Jurkat, Clone E6-1 (cell line): ENCODE results near the gene ASGR1.
A peak's percentile ranks its signal among the peaks of the same experiment; 100 is the strongest.
"Not testable (repeated sequence)": the region's sequence is repeated elsewhere in the genome, so short reads cannot be mapped to it uniquely, and the experiment has no call there.

Experiments used
- DNase-seq: peaks from one replicate; pipeline ENCODE4 v3.0.0-alpha.2; 2011; ENCODE audit warnings: low read depth, low spot score
- H3K4me3 ChIP-seq: 2 replicates; pipeline ENCODE4 v1.5.1; 2011; ENCODE audit warnings: mild to moderate bottlenecking, low read length, control low read depth, moderate library complexity

ASGR1 gene

DNA sequence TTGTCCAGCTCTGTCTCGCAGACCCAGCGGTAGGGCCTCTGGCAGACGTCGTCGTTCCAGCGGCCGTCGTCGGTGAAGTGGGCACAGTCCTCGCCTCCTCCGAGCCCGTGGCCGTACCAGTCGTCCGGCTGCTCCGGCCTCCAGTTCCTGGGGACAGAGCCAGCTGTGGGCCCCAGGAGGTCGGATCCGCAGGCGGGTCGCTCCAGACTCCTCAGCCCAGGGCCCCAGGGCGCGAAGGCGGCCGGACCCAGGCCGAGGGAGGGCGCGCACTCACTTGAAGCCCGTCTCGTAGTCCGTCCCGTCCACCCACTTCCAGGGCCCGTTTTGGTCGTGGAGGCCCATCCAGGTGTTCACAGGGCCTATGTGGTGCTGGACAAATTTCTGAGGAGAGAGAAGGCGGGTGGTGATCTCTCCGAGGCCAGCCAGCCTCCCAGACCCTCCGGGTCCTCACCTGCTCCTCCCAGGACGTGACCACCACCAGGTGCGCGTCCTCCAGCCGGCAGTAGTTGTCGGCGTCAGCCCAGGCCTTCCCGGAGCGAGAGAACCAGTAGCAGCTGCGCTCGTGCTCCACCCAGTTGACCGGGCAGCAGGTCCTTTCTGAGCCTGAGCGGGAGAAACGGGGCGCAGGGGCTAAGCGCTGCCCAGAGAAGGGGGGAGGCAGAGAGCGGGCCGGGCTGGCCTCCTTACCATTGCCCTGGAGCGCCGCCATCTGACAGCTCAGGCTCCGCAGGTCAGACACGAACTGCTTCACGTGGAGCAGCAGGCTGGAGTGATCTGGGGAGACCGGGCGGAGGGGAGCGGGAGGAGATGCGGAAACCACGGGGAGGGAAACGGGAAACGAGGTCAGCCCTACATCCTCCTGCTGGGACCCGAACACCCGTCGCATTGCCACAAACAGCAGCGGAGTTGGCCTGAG lies 5.2 kb downstream of the ASGR1 start:
- DNase-seq, result no peak
- no peak overlapping the region for H3K4me3 ChIP-seq

DNA sequence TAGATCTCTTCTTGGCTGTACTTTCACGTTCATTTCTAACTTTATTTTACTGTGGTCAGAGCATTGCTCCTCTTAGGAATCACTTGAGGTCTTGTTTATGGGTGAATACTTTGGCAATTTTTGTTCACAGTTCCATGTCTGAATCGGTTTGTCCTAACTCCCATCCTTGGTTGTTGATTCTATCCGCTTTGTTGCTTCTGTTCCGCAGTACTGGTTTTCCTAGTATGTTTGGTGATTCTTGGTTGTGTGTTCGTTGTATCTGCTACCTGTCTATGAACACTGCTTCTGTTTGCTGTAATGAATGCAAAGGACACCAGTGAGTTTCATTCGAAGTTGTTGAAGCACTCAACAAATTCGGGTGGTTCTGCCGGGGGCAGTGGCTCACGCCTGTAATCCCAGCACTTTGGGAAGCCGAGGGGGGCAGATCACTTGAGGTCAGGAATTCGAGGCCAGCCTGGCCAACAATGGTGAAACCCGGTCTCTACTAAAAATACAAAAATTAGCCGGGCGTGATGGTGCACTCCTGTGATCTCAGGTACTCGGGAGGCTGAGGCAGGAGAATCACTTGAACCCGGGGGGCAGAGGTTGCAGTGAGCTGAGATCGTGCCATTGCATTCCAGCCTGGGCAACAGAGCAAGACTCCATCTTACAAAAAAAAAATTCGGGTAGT lies 6.5 kb downstream of the ASGR1 start:
- DNase-seq, H3K4me3 ChIP-seq: not testable (repeated sequence)

DNA sequence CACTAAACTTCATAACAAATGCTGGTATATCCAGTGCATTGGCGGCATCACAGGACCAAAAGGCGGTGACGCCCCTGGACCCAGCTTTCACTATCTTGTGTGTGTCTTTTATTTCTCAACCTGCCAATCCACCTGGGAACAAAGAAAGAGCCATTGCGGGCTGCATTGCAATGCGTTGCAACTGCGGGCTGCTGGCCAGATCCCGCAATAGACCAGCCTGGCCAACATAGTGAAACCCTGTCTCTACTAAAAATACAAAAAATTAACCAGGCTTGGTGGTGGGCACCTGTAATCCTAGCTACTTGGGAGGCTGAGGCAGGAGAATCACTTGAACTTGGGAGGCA lies 9.6 kb downstream of the ASGR1 start:
- not testable (repeated sequence) for H3K4me3 ChIP-seq, DNase-seq

DNA sequence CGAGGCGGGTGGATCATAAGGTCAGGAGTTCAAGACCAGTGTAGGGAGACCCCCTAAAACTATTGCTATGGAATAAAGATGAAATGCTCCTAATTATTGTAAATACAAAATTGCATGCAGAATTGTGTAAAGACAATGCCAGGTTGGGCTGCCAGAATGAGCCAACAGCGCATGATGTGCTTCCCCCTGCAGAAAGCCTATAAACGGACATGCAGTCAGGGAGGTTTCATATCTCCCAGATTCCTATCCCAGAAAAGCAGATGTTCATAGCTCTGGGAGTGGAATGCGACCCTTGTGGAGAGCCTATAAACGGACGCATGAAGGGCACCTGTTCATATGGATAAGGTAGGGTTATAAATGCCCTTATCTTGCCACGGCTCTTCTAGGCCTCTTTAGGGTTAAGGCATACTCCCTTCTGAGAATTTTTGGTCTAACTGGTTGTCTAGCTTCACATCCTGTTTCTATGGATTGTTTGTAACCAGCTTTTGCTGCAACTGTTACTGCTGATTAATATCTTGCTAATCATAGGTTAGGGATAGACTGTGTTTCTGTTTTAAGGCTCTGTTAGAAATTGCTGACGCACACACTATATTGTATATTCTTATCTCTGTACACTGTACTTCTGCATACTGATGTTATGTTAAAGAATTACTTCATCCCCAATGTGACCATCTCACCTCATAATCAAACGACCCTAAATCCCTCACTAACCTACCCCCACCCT lies 10.2 kb downstream of the ASGR1 start:
- not testable (repeated sequence) for DNase-seq, H3K4me3 ChIP-seq

DNA sequence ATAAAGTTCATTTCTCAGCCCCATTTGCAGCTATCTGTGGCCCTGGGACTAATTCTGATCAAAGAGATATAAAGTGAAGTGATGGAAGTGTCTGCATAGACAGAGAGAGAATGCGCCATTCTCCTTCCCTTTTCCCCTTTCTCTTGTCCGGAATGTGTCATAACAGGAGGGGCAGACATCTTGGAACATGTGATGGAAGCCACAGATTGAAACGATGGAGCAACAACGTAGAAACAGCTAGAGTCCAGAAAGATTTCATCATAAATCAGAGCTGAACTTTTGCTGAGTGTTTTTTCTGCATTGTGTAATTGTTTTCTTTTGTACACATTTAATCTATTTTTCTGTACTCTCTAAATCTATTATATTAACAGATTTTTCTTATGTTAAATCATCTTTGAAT lies 11.3 kb downstream of the ASGR1 start:
- no peak overlapping the region for H3K4me3 ChIP-seq
- DNase-seq, result no peak

DNA sequence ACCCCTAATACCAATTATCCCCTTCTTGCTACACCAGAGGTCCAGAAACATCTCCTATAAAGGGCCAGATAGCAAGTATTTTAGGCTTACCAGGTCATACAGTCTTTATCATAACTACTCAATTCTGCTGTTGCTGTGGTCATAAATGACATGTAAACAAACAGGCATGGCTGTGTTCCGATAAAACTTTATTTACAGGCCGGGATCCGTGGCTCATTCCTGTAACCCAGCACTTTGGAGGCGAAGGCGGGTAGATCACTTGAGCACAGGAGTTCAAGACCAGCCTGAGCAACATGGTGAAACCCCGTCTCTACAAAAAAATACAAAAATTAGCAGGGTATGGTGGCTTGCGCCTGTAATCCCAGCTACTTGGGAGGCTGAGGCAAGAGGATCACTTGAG lies 12.3 kb downstream of the ASGR1 start:
- no peak overlapping the region for H3K4me3 ChIP-seq
- no peak for DNase-seq

DNA sequence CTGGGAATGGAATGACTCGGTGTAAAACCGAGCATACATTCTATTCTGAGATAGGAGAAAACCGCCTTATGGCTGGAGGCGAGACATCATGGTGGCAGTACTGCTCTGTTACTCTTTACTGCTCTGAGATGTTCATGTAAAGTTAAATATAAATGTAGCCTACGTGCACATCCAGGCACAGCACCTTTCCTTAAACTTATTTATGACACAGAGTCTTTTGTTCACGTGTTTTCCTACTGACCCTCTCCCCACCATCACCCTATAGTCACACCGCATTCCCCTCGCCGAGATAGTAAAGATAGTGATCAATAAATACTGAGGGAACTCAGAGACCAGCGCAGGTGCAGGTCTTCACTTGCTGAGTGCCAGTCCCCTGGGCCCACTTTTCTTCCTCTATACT lies 19.6 kb downstream of the ASGR1 start:
- not testable (repeated sequence) for DNase-seq, H3K4me3 ChIP-seq

DNA sequence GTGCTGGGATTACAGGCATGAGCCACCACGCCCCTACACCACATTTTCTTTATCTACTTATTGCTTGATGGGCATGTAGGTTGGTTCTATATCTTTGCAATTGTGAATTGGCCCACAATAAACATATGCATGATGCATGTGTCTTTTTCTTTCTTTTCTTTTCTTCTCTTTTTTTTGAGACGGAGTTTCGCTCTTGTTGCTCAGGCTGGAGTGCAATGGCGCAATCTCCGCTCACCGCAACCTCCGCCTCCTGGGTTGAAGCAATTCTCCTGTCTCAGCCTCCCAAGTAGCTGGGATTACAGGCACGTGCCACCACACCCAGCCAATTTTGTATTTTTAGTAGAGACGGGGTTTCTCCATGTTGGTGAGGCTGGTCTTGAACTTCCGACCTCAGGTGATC lies 20.7 kb downstream of the ASGR1 start:
- DNase-seq, H3K4me3 ChIP-seq: not testable (repeated sequence)

DNA sequence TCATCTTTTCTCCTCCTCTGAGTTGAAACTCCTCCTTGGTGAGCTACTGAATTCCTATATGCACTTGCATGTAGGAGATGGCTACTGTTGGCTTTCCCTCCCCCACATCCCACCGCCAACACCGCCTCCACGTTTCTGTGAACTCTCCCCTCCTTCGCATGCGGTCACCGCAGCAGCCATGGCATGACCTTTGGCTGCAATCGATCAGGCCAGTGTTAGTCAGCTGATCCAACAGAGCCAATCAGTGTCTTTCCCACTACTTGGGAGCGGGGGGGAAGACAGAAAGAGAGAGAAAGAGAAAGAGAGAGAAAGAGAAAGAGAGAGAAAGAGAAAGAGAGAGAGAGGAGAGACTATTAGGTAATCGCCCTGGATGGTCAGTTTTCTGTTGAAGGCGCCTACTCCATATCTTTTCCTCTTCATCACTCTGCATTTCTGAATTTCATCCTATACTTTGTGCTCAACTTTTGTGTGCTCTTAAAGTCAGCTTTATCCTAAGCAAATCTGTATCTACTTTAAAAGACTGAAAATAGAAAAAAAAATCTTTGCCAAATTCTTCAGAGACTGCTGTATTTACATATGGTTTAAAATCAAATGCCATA lies 22.7 kb downstream of the ASGR1 start:
- DNase-seq, result no peak
- H3K4me3 ChIP-seq, result no peak overlapping the region

DNA sequence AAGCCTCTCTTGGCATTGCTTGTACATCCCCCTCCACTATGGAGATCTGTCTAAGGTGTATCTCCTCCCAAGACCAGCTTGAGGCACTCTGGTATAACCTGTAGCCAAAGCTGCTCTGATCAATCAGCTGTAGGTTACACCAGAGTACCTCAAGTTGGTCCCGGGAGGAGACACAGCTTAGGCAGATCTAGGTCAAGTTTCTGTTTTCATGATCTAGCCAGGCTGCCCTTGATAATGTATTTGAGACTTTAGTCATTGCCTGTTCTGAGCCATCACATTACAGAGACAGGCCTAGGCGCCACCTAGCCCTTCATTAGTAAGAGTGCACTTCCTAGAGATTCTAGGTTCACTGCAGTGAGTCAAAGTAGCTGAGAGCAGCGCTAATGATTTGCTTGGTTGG lies 31.4 kb downstream of the ASGR1 start:
- H3K4me3 ChIP-seq, result no peak overlapping the region
- no peak for DNase-seq

DNA sequence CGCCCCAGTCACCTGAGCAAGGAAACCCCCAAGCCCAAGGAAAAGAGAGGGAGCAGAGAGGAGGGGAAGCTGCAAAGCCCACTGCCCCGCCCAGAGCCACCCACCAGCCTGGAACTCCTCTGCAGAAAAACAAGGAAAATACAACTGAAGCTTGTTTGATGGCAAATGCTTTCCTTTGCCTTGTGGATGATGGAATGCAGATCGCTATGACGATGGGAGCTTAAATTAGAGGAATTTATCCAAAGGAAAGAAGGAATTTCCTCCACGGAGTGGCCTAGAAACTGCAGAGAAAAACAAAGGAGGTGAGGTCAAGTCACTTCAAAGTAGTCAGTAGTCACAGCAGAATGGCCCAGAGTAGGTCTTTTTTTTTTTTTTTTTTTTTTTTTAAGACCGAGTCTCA lies 33.1 kb downstream of the ASGR1 start:
- H3K4me3 ChIP-seq, result no peak overlapping the region
- no peak for DNase-seq

DNA sequence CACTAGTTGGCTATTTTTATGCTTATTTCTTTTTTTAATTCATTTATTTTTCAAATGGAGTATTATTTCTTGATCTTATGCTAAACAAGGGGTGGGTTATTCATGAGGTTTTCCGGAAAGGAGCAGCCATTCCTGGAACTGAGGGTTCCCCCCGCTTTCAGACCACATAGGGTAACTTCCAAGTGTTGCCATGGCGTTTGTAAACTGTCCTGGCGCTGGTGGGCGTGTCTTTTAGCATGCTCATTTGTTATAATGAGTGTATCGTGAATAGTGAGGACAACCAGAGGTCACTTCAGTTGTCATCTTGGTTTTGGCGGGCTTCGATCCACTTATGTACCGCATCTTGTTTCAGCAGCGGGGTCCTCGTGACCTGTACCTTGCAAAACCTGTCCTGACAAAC lies 35.0 kb downstream of the ASGR1 start:
- no peak overlapping the region for H3K4me3 ChIP-seq
- no peak for DNase-seq

DNA sequence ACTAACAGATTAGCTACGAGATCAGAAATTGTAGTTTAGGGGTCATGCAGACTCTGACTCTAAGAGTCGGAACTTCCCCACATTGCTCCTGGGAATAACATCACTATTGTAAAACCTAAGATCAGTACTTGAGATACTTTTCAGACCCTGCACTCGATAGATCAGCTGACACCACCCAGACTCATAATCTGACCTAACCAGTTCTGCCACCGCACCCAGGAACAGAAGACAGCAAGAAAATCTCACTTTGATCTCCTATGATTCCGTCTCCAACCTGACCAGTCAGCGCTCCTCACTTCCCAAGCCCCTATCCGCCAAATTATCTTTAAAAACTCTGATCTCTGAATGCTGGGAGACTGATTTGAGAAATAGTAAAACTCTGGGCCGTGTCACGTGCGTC lies 37.3 kb downstream of the ASGR1 start:
- no peak for DNase-seq
- no peak overlapping the region for H3K4me3 ChIP-seq

DNA sequence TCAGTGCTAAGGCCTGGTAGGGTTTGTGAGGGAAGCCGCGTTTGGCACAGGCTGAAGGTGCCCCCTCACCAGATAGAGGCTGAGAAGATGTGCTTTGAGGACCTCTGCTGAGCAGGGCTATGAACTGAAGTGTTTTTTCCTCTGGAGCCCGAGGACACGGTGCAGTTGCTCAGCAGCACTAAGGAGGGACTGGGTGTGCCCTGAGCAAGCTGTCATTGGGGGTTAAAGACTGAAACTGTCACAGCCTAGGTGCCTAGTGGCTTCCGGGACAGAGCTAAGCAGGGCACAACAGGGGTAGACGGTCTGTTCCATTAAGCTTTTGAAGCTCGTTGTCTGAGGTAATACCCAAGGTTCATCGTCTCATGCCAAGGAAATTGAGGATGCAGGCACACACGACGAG lies 39.8 kb downstream of the ASGR1 start:
- H3K4me3 ChIP-seq, result no peak overlapping the region
- no peak for DNase-seq

DNA sequence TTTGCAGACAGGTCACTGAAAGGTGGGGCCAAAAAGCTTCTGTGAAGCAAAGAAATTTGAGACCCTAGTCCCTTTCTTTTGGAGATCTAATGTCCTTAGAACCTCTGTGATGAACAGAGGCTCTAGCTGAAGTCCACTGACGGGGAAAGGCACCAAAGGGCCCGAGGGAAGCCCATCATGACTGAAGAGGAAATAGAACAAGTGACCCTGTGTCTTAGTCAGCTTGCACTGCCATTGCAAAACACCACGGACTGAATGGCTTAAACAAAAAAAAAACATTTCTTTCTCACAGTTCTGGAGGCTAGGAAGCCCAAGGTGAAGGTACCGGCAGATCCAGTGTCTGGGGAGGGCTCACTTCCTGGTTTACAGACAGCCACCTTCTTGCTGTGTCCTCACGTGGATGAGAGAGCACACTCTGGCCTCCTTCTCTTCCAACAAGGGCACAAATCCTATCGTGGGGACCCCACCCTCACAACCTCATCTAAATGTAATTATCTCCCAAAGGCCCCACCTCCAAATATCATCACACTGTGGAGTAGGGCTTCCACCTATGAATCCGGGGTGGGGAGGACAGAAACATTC lies 40.3 kb downstream of the ASGR1 start:
- DNase-seq, result no peak
- no peak overlapping the region for H3K4me3 ChIP-seq

DNA sequence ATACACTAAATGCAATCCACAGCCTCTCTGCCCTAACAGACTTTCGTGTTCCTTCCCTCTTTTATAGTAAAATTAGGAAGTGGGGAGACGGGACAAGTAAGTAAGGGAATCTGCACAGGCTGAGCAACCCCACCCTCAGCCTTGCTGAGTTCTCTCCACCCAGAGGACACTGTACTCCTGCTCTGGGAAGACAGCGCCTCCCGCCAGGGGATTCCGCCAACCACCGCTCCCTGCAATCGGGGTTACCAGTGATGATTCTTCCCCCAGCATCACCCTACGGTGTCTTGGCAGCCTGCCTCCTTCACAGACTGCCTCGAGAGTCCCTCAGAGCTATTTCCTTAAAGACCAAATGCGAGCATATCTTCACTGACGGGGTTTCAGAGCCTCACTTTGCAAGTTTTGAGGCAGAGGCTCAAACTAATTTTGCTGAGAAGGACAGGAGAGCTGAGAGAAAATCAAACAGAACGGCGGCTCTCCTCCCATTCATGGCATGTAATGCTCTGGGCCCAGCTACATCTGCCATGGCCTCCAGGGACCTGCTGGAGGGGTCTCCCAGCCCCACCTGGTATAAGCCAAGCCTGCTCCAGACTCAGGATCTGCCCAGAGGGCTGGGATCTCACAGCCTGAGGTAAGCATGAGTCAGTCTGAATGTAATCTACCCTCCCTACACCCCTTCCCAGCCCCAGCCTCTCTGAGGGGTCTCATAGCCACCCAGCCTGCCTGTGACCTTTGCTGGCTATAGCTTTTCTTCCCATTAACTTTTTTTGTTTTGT lies 41.8 kb downstream of the ASGR1 start:
- DNase-seq, result no peak
- no peak overlapping the region for H3K4me3 ChIP-seq

DNA sequence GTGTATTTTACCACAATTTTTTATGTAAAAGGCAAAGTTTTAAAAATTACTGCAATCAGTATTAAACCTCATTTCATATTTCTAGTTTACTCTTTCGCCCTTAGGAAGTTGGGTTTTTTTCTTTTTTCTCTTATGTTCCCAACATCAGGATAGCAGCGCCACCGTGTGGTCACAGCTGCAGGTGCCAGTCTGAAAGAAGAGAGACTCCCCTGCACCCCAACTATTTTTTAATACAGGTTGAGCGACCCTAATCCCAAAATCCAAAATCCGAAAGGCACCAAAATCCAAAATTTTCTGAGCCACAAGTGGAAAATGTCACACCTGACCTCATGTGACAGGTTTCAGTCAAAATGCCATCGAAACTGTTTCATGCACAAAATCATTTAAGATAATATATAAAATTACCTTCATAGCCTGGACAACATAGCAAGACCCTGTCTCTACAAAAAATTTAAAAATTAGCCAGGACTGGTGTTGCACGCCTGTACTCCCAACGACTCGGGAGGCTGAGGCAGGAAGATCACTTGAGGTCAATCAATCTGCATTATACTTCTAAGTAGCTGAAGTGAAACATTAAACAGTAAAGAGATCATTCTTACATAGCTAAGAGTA lies 42.8 kb downstream of the ASGR1 start:
- H3K4me3 ChIP-seq, result no peak overlapping the region

DNA sequence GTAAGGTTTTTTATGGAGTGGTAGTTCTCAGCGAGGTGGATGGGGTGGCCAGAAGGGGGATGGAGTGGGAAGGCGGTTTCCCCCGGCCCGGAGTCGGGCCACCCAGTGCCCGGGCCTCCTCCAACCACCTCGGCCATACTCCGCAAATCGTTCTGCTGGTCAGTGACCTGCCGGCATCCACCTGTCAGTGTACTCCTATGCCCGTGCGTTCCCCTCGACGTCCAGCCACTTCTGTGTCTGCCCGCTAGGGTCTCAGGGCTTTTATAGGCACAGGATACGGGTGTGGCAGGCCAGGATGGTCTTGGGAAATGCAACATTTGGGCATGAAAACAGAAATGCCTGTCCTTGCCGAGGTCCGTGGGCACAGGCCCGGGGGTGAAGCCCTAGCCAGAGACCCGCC lies 45.3 kb downstream of the ASGR1 start:
- no peak overlapping the region for H3K4me3 ChIP-seq
- DNase-seq, result no peak

More for the DNA sequence above, 42.8 kb downstream of the ASGR1 start:
- DNase-seq, result peak; percentile 59
